GM23338 (cell line): ENCODE results near the gene ASCL5. TPM values are rescaled to one million over a fixed set of nuclear protein-coding genes. Genes with fewer than 3 reads are reported as not detected.

Experiments used
- ATAC-seq: fragments of 200-7000 bp; cut with Tn5 transposase; 3 replicates; pipeline ENCODE4 v1.9.1; 2020
- DNase-seq: peaks from one replicate; pipeline ENCODE4 v3.0.0-alpha.2; 2015; ENCODE audit warnings: low spot score
- H2AFZ ChIP-seq: fragments of 200-600 bp; sonication (generic); 2 replicates; pipeline ENCODE4 v1.8.0; 2016; ENCODE audit warnings: antibody characterized with exemption, mild to moderate bottlenecking, moderate library complexity
- H3F3A ChIP-seq: fragments of 200-600 bp; sonication (generic); replicated peaks from 2 replicates; pipeline ENCODE4 v1.8.0; 2017; ENCODE audit warnings: antibody characterized with exemption, mixed run types, low read depth
- H3K27ac ChIP-seq: fragments of 200-600 bp; sonication (generic); 2 replicates; pipeline ENCODE4 v1.6.1; 2016; ENCODE audit warnings: low read depth
- H3K27me3 ChIP-seq: fragments of 200-600 bp; sonication (generic); 2 replicates; pipeline ENCODE4 v1.8.0; 2016; ENCODE audit warnings: mild to moderate bottlenecking, mixed run types, moderate library complexity; ENCODE audit not compliant: insufficient read depth
- H3K36me3 ChIP-seq: fragments of 200-600 bp; sonication (generic); 2 replicates; pipeline ENCODE4 v1.8.0; 2016; ENCODE audit warnings: mild to moderate bottlenecking; ENCODE audit not compliant: insufficient read depth
- H3K4me1 ChIP-seq: fragments of 200-600 bp; sonication (generic); 2 replicates; pipeline ENCODE4 v1.8.0; 2016; ENCODE audit warnings: mild to moderate bottlenecking, moderate library complexity; ENCODE audit not compliant: insufficient read depth
- H3K4me2 ChIP-seq: fragments of 200-600 bp; sonication (generic); 2 replicates; pipeline ENCODE4 v1.7.1; 2017; ENCODE audit warnings: mixed run types
- H3K4me3 ChIP-seq: fragments of 200-600 bp; sonication (generic); 2 replicates; pipeline ENCODE4 v1.6.1; 2016; ENCODE audit warnings: mixed run types
- H3K79me2 ChIP-seq: fragments of 200-600 bp; sonication (generic); replicated peaks from 2 replicates; pipeline ENCODE4 v1.8.0; 2017; ENCODE audit warnings: mild to moderate bottlenecking; ENCODE audit not compliant: insufficient read depth
- H3K9me2 ChIP-seq: fragments of 200-600 bp; sonication (generic); 2 replicates; pipeline ENCODE4 v1.8.0; 2017; ENCODE audit not compliant: insufficient read depth
- H4K20me1 ChIP-seq: fragments of 200-600 bp; sonication (generic); replicated peaks from 2 replicates; pipeline ENCODE4 v1.8.0; 2017; ENCODE audit warnings: mild to moderate bottlenecking; ENCODE audit not compliant: insufficient read depth
- H3K27ac Mint-ChIP-seq: 2 replicates; pipeline ENCODE4 v1.8.0; 2020; ENCODE audit warnings: inconsistent platforms, mild to moderate bottlenecking, moderate library complexity, mixed read lengths
- H3K27me3 Mint-ChIP-seq: 3 replicates; pipeline ENCODE4 v1.8.0; 2022; ENCODE audit warnings: low read depth, mild to moderate bottlenecking, moderate library complexity, mixed read lengths, inconsistent platforms; ENCODE audit not compliant: insufficient read depth, poor library complexity
- H3K36me3 Mint-ChIP-seq: 3 replicates; pipeline ENCODE4 v1.8.0; 2021; ENCODE audit warnings: low read depth, mild to moderate bottlenecking, inconsistent platforms, moderate library complexity, mixed read lengths
- H3K4me1 Mint-ChIP-seq: 3 replicates; pipeline ENCODE4 v1.8.0; 2020; ENCODE audit warnings: mild to moderate bottlenecking, inconsistent platforms, mixed read lengths
- H3K4me3 Mint-ChIP-seq: 3 replicates; pipeline ENCODE4 v1.8.0; 2021; ENCODE audit warnings: moderate library complexity, mild to moderate bottlenecking, inconsistent platforms, mixed read lengths
- H3K9me3 Mint-ChIP-seq: 3 replicates; pipeline ENCODE4 v1.8.0; 2020; ENCODE audit warnings: moderate library complexity, mild to moderate bottlenecking, inconsistent platforms, mixed read lengths
- CREB1 ChIP-seq: fragments of 250-450 bp; sonication (Bioruptor Pico); IDR thresholded peaks from 2 replicates; pipeline ENCODE4 v1.5.0; 2020; ENCODE audit warnings: low read depth, mild to moderate bottlenecking, moderate library complexity
- EZH2phosphoT487 ChIP-seq: fragments of 200-600 bp; sonication (generic); IDR thresholded peaks from one replicate; pipeline ENCODE4 v1.8.1; 2018; ENCODE audit warnings: antibody characterized with exemption; ENCODE audit not compliant: unreplicated experiment
- JUNB ChIP-seq: IDR thresholded peaks from one replicate; pipeline ENCODE4 v1.6.1; 2016; ENCODE audit warnings: antibody characterized with exemption; ENCODE audit not compliant: unreplicated experiment
- NANOG ChIP-seq: IDR thresholded peaks from 2 replicates; pipeline ENCODE4 v1.6.1; 2016; ENCODE audit warnings: antibody characterized with exemption, borderline replicate concordance
- POLR2AphosphoS5 ChIP-seq: IDR thresholded peaks from 2 replicates; pipeline ENCODE4 v1.6.1; 2016; ENCODE audit warnings: antibody characterized with exemption, low read depth
- STAT1 ChIP-seq: IDR thresholded peaks from one replicate; pipeline ENCODE4 v1.6.1; 2016; ENCODE audit warnings: antibody characterized with exemption; ENCODE audit not compliant: unreplicated experiment
- ZNF114 ChIP-seq: fragments of 250-450 bp; sonication (Bioruptor Pico); IDR thresholded peaks from 2 replicates; pipeline ENCODE4 v1.5.0; 2020; ENCODE audit warnings: mild to moderate bottlenecking, moderate library complexity
- ZNF331 ChIP-seq: fragments of 250-450 bp; sonication (Bioruptor Pico); IDR thresholded peaks from 2 replicates; pipeline ENCODE4 v1.5.0; 2020; ENCODE audit warnings: low read depth, mild to moderate bottlenecking, moderate library complexity
- polyA plus RNA-seq: library from polyadenylated mRNA; unstranded; fragments of >200 nt; fragmentation: Nextera tagmentation; extraction: Ambion mirVana; gene quantifications from 2 replicates; pipeline ENCODE4 v1.2.1, GENCODE V29; 2016
- total RNA-seq: library from RNA; depleted of rRNA; stranded (reverse); fragments of >200 nt; shearing (Covaris generic); gene quantifications from 2 replicates; pipeline ENCODE4 v1.2.3, GENCODE V29; 2014
- TF ChIP-seq, protein P1 (sequence below): IDR thresholded peaks from 2 replicates; pipeline ENCODE4 v1.6.1; 2016; ENCODE audit warnings: antibody characterized with exemption
- TF ChIP-seq, protein P2 (sequence below), 2 experiments: fragments of 200-600 bp in 1 of 2; sonication (generic) in 1 of 2; conservative IDR thresholded peaks; 2 replicates each; pipeline versions ENCODE4 v1.5.1 to v1.6.1; 2016 to 2017; ENCODE audit warnings: antibody characterized with exemption in 2 of 2, low read depth in 2 of 2, mild to moderate bottlenecking in 2 of 2, moderate library complexity in 1 of 2
- TF ChIP-seq, protein P3 (sequence below): fragments of 250-450 bp; sonication (Bioruptor Pico); IDR thresholded peaks from 2 replicates; pipeline ENCODE4 v1.5.0; 2020; ENCODE audit warnings: mild to moderate bottlenecking, moderate library complexity

ASCL5 gene
- total and polyA plus RNA-seq, 2 experiments from 2014 or later, result not detected

DNA sequence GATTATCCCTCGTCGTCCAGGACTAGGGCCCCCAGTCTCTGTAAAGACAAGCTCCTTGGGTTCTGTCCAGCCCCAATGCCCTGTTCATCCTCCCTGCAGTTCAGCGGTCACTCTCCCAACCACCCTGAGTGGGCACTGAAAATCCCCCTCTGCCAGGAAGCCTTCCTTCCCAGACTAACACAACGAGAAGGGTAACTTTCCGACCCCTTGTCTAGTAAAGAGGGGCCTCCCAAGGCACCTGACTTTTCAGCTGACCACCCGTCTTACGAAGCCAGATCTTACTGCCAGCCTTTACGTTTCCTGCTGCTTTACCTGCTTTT, 13.9 kb upstream of the ASCL5 start:
- Histone ChIP-seq H3K36me3 (peaks cover 15% of the 10 kb centered on the region), H4K20me1 (peaks cover 5% of the 10 kb centered on the region; the same call in 1 of the 2 replicates), H3K27ac (no peak overlapping the region), H3K9me2 (no peaks in the 10 kb centered on the region), H2AFZ (no peak overlapping the region), H3K27me3 (no peaks in the 10 kb centered on the region), H3F3A (no peaks in the 10 kb centered on the region), H3K4me1 (no peaks in the 10 kb centered on the region), H3K79me2 (no peaks in the 10 kb centered on the region), H3K4me3 (no peak overlapping the region), H3K4me2 (no peak overlapping the region)
- H3K4me3 Mint-ChIP-seq, result no peak overlapping the region
- ATAC-seq (no peak), DNase-seq (no peak)
- H3K36me3 Mint-ChIP-seq, result peaks cover 74% of the 10 kb centered on the region
- TF ChIP-seq JUNB (no peak), ZNF331 (CRISPR knock-in tag) (no peak), NANOG (no peak), EZH2phosphoT487 (no peak), CREB1 (CRISPR knock-in tag) (no peak), STAT1 (no peak), ZNF114 (no peak), POLR2AphosphoS5 (no peak)
- TF ChIP-seq, protein P1, sequence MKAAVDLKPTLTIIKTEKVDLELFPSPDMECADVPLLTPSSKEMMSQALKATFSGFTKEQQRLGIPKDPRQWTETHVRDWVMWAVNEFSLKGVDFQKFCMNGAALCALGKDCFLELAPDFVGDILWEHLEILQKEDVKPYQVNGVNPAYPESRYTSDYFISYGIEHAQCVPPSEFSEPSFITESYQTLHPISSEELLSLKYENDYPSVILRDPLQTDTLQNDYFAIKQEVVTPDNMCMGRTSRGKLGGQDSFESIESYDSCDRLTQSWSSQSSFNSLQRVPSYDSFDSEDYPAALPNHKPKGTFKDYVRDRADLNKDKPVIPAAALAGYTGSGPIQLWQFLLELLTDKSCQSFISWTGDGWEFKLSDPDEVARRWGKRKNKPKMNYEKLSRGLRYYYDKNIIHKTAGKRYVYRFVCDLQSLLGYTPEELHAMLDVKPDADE, result no peak
- TF ChIP-seq, protein P2, sequence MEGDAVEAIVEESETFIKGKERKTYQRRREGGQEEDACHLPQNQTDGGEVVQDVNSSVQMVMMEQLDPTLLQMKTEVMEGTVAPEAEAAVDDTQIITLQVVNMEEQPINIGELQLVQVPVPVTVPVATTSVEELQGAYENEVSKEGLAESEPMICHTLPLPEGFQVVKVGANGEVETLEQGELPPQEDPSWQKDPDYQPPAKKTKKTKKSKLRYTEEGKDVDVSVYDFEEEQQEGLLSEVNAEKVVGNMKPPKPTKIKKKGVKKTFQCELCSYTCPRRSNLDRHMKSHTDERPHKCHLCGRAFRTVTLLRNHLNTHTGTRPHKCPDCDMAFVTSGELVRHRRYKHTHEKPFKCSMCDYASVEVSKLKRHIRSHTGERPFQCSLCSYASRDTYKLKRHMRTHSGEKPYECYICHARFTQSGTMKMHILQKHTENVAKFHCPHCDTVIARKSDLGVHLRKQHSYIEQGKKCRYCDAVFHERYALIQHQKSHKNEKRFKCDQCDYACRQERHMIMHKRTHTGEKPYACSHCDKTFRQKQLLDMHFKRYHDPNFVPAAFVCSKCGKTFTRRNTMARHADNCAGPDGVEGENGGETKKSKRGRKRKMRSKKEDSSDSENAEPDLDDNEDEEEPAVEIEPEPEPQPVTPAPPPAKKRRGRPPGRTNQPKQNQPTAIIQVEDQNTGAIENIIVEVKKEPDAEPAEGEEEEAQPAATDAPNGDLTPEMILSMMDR (conservative IDR thresholded peaks at IDR 0.05; ENCODE audit: low read depth in 2 of 2), result no peak
- TF ChIP-seq, protein P3, sequence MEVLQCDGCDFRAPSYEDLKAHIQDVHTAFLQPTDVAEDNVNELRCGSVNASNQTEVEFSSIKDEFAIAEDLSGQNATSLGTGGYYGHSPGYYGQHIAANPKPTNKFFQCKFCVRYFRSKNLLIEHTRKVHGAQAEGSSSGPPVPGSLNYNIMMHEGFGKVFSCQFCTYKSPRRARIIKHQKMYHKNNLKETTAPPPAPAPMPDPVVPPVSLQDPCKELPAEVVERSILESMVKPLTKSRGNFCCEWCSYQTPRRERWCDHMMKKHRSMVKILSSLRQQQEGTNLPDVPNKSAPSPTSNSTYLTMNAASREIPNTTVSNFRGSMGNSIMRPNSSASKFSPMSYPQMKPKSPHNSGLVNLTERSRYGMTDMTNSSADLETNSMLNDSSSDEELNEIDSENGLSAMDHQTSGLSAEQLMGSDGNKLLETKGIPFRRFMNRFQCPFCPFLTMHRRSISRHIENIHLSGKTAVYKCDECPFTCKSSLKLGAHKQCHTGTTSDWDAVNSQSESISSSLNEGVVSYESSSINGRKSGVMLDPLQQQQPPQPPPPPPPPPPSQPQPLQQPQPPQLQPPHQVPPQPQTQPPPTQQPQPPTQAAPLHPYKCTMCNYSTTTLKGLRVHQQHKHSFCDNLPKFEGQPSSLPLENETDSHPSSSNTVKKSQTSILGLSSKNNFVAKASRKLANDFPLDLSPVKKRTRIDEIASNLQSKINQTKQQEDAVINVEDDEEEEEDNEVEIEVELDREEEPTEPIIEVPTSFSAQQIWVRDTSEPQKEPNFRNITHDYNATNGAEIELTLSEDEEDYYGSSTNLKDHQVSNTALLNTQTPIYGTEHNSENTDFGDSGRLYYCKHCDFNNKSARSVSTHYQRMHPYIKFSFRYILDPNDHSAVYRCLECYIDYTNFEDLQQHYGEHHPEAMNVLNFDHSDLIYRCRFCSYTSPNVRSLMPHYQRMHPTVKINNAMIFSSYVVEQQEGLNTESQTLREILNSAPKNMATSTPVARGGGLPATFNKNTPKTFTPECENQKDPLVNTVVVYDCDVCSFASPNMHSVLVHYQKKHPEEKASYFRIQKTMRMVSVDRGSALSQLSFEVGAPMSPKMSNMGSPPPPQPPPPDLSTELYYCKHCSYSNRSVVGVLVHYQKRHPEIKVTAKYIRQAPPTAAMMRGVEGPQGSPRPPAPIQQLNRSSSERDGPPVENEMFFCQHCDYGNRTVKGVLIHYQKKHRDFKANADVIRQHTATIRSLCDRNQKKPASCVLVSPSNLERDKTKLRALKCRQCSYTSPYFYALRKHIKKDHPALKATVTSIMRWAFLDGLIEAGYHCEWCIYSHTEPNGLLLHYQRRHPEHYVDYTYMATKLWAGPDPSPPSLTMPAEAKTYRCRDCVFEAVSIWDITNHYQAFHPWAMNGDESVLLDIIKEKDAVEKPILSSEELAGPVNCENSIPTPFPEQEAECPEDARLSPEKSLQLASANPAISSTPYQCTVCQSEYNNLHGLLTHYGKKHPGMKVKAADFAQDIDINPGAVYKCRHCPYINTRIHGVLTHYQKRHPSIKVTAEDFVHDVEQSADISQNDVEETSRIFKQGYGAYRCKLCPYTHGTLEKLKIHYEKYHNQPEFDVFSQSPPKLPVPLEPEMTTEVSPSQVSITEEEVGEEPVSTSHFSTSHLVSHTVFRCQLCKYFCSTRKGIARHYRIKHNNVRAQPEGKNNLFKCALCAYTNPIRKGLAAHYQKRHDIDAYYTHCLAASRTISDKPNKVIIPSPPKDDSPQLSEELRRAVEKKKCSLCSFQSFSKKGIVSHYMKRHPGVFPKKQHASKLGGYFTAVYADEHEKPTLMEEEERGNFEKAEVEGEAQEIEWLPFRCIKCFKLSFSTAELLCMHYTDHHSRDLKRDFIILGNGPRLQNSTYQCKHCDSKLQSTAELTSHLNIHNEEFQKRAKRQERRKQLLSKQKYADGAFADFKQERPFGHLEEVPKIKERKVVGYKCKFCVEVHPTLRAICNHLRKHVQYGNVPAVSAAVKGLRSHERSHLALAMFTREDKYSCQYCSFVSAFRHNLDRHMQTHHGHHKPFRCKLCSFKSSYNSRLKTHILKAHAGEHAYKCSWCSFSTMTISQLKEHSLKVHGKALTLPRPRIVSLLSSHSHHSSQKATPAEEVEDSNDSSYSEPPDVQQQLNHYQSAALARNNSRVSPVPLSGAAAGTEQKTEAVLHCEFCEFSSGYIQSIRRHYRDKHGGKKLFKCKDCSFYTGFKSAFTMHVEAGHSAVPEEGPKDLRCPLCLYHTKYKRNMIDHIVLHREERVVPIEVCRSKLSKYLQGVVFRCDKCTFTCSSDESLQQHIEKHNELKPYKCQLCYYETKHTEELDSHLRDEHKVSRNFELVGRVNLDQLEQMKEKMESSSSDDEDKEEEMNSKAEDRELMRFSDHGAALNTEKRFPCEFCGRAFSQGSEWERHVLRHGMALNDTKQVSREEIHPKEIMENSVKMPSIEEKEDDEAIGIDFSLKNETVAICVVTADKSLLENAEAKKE (CRISPR knock-in tag), result no peak
- peaks cover 3% of the 10 kb centered on the region for H3K27me3 Mint-ChIP-seq
- no peaks in the 10 kb centered on the region for H3K4me1 Mint-ChIP-seq
- H3K9me3 Mint-ChIP-seq, result no peaks in the 10 kb centered on the region
- H3K27ac Mint-ChIP-seq, result no peak overlapping the region; the same call in 1 of the 2 replicates
